Measurements from ENCODE around the gene RAD50. TPM values are rescaled to one million over a fixed set of nuclear protein-coding genes. Genes with fewer than 3 reads are reported as not detected.
"Not testable (repeated sequence)": the region's sequence is repeated elsewhere in the genome, so short reads cannot be mapped to it uniquely, and the experiment has no call there.

The RAD50 gene
- total RNA-seq, 2 donors from 2014 or later: 28.4 to 32.7 TPM

GRCh38 chr5:132687995-132688394, 131.2 kb downstream of the RAD50 start:
- H3K27me3 ChIP-seq (replicated peaks; ENCODE audit: insufficient read depth): no peaks in the 10 kb centered on the region
- H3K4me3 ChIP-seq: no peak overlapping the region
- DNase-seq (ENCODE audit: low spot score) (no peak), ATAC-seq (ENCODE audit: insufficient number of reproducible peaks, low FRiP score, low read depth) (no peak)
- H3K27ac ChIP-seq: no peak overlapping the region
- H3K4me1 ChIP-seq (ENCODE audit: control insufficient read depth in 1 of 2, low read depth in 2 of 2): no peaks in the 10 kb centered on the region
- H3K9me3 ChIP-seq: no peaks in the 10 kb centered on the region
- TF ChIP-seq CTCF (IDR thresholded peaks at IDR 0.05): no peak
- H3K36me3 ChIP-seq: no peaks in the 10 kb centered on the region

GRCh38 chr5:132688536-132689339, 132.0 kb downstream of the RAD50 start:
- no peak for TF ChIP-seq CTCF (IDR thresholded peaks at IDR 0.05)
- no peak overlapping the region for H3K4me3 ChIP-seq
- no peak for ATAC-seq (ENCODE audit: insufficient number of reproducible peaks, low FRiP score, low read depth)

GRCh38 chr5:132689513-132689912, 132.7 kb downstream of the RAD50 start:
- no peak for TF ChIP-seq CTCF (IDR thresholded peaks at IDR 0.05)
- H3K9me3 ChIP-seq: no peaks in the 10 kb centered on the region
- no peak overlapping the region for H3K27ac ChIP-seq
- H3K36me3 ChIP-seq: no peaks in the 10 kb centered on the region
- H3K4me1 ChIP-seq (ENCODE audit: control insufficient read depth in 1 of 2, low read depth in 2 of 2): no peaks in the 10 kb centered on the region
- no peaks in the 10 kb centered on the region for H3K27me3 ChIP-seq (replicated peaks; ENCODE audit: insufficient read depth)
- no peak overlapping the region for H3K4me3 ChIP-seq
- DNase-seq (ENCODE audit: low spot score): no peak
- no peak for ATAC-seq (ENCODE audit: insufficient number of reproducible peaks, low FRiP score, low read depth)

More at GRCh38 chr5:132688536-132689339, 132.0 kb downstream of the RAD50 start:
- no peaks in the 10 kb centered on the region for H3K4me1 ChIP-seq (ENCODE audit: control insufficient read depth in 1 of 2, low read depth in 2 of 2)
- H3K36me3 ChIP-seq: no peaks in the 10 kb centered on the region
- DNase-seq (ENCODE audit: low spot score): no peak
- no peak overlapping the region for H3K27ac ChIP-seq
- H3K27me3 ChIP-seq (replicated peaks; ENCODE audit: insufficient read depth): no peaks in the 10 kb centered on the region
- no peaks in the 10 kb centered on the region for H3K9me3 ChIP-seq

DNA sequence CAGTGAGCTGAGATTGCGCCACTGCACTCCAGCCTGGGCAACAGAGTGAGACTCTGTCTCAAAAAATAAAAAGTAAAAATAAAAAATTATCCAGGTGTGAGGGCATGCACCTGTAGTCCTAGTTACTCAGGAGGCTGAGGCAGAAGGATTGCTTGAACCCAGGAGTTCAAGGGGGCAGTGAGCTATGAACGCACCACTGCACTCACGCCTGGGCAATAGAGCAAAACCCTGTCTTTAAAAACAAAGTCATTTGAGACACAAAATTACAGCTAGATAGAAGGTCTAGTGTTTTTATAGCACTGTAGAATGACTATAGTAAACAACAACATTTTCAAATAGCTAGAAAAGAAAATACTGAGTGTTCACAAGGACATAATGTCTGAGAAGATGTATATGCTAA, 133.4 kb downstream of the RAD50 start:
- H3K4me3 ChIP-seq: no peak overlapping the region
- no peaks in the 10 kb centered on the region for H3K27me3 ChIP-seq (replicated peaks; ENCODE audit: insufficient read depth)
- no peak for DNase-seq (ENCODE audit: low spot score)
- TF ChIP-seq CTCF (IDR thresholded peaks at IDR 0.05): no peak
- no peaks in the 10 kb centered on the region for H3K36me3 ChIP-seq
- H3K27ac ChIP-seq: no peak overlapping the region
- no peaks in the 10 kb centered on the region for H3K9me3 ChIP-seq
- no peaks in the 10 kb centered on the region for H3K4me1 ChIP-seq (ENCODE audit: control insufficient read depth in 1 of 2, low read depth in 2 of 2)
- no peak for ATAC-seq (ENCODE audit: insufficient number of reproducible peaks, low FRiP score, low read depth)

DNA sequence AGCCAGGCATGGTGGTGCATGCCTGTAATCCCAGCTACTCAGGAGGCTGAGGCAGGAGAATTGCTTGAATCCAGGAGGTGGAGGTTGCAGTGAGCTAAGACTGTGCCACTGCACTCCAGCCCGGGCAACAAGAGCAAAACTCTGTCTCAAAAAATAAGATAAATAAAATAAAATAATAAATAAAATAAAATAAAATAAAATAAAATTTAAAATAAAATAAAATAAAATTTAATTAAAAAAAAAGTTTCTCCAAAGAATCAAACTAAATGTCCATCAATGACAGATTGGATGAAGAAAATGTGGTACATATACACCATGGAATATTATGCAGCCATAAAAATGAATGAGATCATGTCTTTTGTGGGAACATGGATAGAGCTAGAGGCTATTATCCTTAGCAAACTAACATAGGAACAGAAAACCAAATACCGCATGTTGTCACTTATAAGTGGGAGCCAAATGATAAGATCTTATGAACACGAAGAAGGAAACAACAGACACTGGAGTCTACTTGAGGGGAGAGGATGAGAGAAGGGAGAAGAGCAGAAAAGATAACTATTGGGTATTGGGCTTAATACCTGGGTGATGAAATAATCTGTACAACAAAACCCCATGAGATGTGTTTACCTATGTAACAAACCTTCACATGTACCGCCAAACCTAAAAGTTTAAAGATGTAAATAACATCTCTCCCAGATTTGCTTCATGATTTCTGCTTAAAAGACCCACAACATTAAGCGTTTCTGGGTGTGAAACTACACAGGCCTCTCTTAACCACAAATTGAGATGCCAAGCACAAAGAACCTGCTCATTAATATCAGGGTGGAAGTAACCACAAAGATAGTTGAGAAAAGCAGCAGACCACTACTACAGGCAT, 135.2 kb downstream of the RAD50 start:
- not testable (repeated sequence) for H3K36me3 ChIP-seq; ATAC-seq (ENCODE audit: insufficient number of reproducible peaks, low FRiP score, low read depth); H3K27me3 ChIP-seq (replicated peaks; ENCODE audit: insufficient read depth); H3K4me1 ChIP-seq (ENCODE audit: control insufficient read depth in 1 of 2, low read depth in 2 of 2); DNase-seq (ENCODE audit: low spot score); H3K27ac ChIP-seq; H3K9me3 ChIP-seq; H3K4me3 ChIP-seq
